SJSA1 (cell line): ENCODE measurements around the gene RMDN3. TPM values are rescaled to one million over a fixed set of nuclear protein-coding genes. Genes with fewer than 3 reads are reported as not detected.

Experiments used
- DNase-seq, 2 experiments: peaks; one replicate each; pipeline ENCODE4 v3.0.0-alpha.2; 2015 to 2020; ENCODE audit warnings: low spot score in 2 of 2, low read depth in 1 of 2
- H3K27ac ChIP-seq: fragments of 250-450 bp; sonication (Bioruptor Pico); 2 replicates; pipeline ENCODE4 v1.5.1; 2020; ENCODE audit warnings: mild to moderate bottlenecking, moderate library complexity
- H3K27me3 ChIP-seq: fragments of 250-450 bp; sonication (Bioruptor Pico); replicated peaks from 2 replicates; pipeline ENCODE4 v1.5.1; 2020; ENCODE audit warnings: mild to moderate bottlenecking, moderate library complexity
- H3K36me3 ChIP-seq: fragments of 250-450 bp; sonication (Bioruptor Pico); 2 replicates; pipeline ENCODE4 v1.5.1; 2020; ENCODE audit warnings: mild to moderate bottlenecking
- H3K4me1 ChIP-seq: fragments of 250-450 bp; sonication (Bioruptor Pico); replicated peaks from 2 replicates; pipeline ENCODE4 v1.6.1; 2021; ENCODE audit warnings: mild to moderate bottlenecking
- H3K4me3 ChIP-seq: fragments of 250-450 bp; sonication (Bioruptor Pico); 2 replicates; pipeline ENCODE4 v1.5.1; 2020; ENCODE audit warnings: mild to moderate bottlenecking
- H3K9me3 ChIP-seq: fragments of 250-450 bp; sonication (Bioruptor Pico); replicated peaks from 2 replicates; pipeline ENCODE4 v1.5.1; 2020; ENCODE audit warnings: mild to moderate bottlenecking
- total RNA-seq: library from RNA; depleted of rRNA; stranded (reverse); fragments of >200 nt; shearing (Covaris generic); gene quantifications from 2 replicates; pipeline ENCODE4 v1.2.3, GENCODE V29; 2014

RMDN3 gene
- total RNA-seq, 1 experiment from 2014 or later = 23.8 TPM

DNA sequence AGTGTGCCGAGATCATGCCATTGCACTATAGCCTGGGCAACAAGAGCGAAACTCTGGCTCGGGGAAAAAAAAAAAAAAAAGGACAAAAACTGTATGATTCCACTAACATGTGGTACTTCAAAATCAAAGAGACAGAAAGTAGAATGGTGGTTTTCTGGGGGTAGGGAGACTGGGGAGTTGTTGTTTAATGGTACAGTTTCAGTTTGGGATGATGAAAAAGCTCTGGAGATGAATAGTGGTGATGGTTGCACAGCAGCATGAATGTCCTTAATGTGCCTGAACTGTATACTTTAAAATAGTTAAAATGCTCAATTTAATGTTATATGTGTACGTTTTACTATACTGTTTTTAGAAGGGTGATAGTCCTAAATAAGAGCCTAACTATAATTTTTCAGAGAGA is 32.7 kb downstream of the RMDN3 start:
- no peaks in the 10 kb centered on the region for H3K9me3 ChIP-seq
- no peak overlapping the region for H3K27ac ChIP-seq
- no peak overlapping the region for H3K4me3 ChIP-seq
- H3K36me3 ChIP-seq = peaks cover 58% of the 10 kb centered on the region
- no peaks in the 10 kb centered on the region for H3K4me1 ChIP-seq
- no peak for DNase-seq
- no peaks in the 10 kb centered on the region for H3K27me3 ChIP-seq

DNA sequence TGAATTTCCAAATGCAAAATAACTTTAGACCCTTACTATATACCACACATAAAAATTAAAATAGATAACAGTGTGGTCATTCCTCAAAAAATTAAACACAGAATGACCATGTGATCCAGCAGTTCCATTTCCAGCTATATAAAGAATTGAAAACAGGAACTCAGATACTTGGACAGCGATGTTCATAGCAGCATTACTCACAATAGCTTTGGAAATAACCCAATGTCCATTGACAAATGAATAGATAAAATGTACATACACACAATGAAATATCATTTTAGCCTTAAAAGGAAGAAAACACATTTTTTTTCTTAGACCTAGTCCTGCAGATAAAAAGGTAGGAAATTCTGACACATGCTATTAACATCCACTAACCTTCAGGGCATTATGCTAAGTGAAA is 33.4 kb downstream of the RMDN3 start:
- no peaks in the 10 kb centered on the region for H3K9me3 ChIP-seq
- no peaks in the 10 kb centered on the region for H3K4me1 ChIP-seq
- no peak overlapping the region for H3K27ac ChIP-seq
- no peak for DNase-seq
- H3K4me3 ChIP-seq = no peak overlapping the region
- H3K36me3 ChIP-seq = peaks cover 63% of the 10 kb centered on the region
- no peaks in the 10 kb centered on the region for H3K27me3 ChIP-seq

DNA sequence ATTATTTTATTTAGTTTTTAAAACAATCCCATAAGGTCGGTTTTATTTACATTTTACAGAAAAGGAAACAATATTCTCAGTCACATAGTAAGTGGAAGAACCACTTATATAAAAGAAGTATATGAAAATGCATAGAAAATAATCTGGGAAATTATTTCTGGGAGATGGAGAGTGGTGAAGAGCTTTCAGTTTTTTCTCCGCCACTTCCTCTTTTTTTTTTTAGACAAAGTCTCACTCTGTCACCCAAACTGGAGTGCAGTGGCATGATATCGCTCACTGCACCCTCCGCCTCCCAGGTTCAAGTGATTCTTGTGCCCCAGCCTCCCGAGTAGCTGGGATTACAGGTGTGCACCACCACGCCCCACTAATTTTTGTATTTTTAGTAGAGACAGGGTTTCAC is 38.9 kb downstream of the RMDN3 start:
- peaks cover 75% of the 10 kb centered on the region for H3K36me3 ChIP-seq
- no peaks in the 10 kb centered on the region for H3K9me3 ChIP-seq
- no peaks in the 10 kb centered on the region for H3K4me1 ChIP-seq
- no peaks in the 10 kb centered on the region for H3K27me3 ChIP-seq
- no peak overlapping the region for H3K4me3 ChIP-seq
- H3K27ac ChIP-seq = no peak overlapping the region
- no peak for DNase-seq

DNA sequence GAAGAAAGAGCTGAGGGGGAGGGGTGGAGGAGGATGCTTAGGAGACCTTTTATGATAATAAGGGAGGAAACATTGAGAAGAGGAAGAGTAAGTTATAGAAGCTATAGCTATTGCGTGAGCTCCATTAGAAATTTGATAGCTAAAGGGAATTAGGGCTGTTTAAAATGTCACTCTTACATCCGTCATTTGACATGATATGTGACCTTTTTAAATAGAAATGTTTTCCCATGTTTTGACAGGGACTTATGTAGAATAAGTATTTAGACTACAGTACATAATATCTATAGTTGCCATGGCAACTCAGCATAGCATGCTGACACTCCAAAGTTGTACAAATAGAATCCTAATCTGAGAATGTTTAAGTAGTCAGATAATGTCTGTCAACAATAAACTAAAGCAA is 40.9 kb downstream of the RMDN3 start:
- no peaks in the 10 kb centered on the region for H3K4me1 ChIP-seq
- no peak overlapping the region for H3K27ac ChIP-seq
- no peak for DNase-seq
- no peaks in the 10 kb centered on the region for H3K9me3 ChIP-seq
- H3K27me3 ChIP-seq = no peaks in the 10 kb centered on the region
- H3K4me3 ChIP-seq = no peak overlapping the region
- H3K36me3 ChIP-seq = peaks cover 73% of the 10 kb centered on the region

DNA sequence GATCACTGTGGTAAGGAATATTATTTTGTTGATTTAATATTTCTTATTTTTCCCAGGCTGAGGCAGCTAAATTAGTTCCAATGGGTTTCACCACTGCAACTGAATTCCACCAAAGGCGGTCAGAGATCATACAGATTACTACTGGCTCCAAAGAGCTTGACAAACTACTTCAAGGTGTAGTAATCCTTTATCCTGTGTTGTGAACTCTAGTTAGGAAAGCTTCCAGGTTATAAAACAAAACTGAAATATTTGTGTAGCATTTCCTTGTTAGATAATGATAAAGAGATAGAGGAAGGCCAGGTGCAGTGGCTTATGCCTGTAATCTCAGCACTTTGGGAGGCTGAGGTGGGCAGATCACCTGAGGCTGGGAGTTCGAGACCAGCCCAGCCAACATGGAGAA is 48.9 kb downstream of the RMDN3 start:
- DNase-seq = no peak
- H3K27ac ChIP-seq = no peak overlapping the region
- no peaks in the 10 kb centered on the region for H3K4me1 ChIP-seq
- H3K27me3 ChIP-seq = no peaks in the 10 kb centered on the region
- H3K4me3 ChIP-seq = no peak overlapping the region
- H3K36me3 ChIP-seq = peaks cover 68% of the 10 kb centered on the region
- H3K9me3 ChIP-seq = no peaks in the 10 kb centered on the region

GRCh38 chr15:40702077-40702476 is 53.0 kb downstream of the RMDN3 start:
- Histone ChIP-seq H3K9me3 (no peaks in the 10 kb centered on the region), H3K36me3 (peaks cover 71% of the 10 kb centered on the region), H3K4me1 (no peaks in the 10 kb centered on the region), H3K27me3 (no peaks in the 10 kb centered on the region), H3K27ac (no peak overlapping the region), H3K4me3 (no peak overlapping the region)
- no peak for DNase-seq

DNA sequence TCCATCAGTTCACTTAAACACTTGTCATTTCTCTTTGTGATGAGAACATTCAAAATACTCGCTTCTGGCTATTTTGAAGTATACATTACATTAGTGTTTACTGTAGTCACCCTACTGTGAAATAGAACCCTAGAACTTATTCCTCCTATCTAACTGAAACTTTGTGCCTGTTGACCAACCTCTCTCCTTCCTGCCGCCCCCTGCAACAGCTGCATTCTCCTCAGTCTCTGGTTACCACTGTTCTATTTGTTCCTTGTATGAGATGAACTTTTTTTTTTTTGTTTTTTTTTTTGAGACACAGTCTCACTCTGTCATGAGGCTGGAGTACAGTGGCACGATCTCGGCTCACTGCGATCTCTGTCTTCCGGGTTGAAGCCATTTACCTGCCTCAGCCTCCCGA is 57.1 kb downstream of the RMDN3 start:
- peaks cover 11% of the 10 kb centered on the region for H3K4me1 ChIP-seq
- no peaks in the 10 kb centered on the region for H3K9me3 ChIP-seq
- H3K36me3 ChIP-seq = peaks cover 61% of the 10 kb centered on the region
- H3K4me3 ChIP-seq = no peak overlapping the region
- no peak overlapping the region for H3K27ac ChIP-seq
- no peaks in the 10 kb centered on the region for H3K27me3 ChIP-seq
- no peak for DNase-seq

GRCh38 chr15:40696228-40696627 is 58.8 kb downstream of the RMDN3 start:
- H3K36me3 ChIP-seq = peaks cover 49% of the 10 kb centered on the region
- no peaks in the 10 kb centered on the region for H3K27me3 ChIP-seq
- no peak overlapping the region for H3K27ac ChIP-seq
- no peaks in the 10 kb centered on the region for H3K9me3 ChIP-seq
- peaks cover 11% of the 10 kb centered on the region for H3K4me1 ChIP-seq
- peak overlapping the region; percentile 88 for H3K4me3 ChIP-seq
- DNase-seq = no peak

DNA sequence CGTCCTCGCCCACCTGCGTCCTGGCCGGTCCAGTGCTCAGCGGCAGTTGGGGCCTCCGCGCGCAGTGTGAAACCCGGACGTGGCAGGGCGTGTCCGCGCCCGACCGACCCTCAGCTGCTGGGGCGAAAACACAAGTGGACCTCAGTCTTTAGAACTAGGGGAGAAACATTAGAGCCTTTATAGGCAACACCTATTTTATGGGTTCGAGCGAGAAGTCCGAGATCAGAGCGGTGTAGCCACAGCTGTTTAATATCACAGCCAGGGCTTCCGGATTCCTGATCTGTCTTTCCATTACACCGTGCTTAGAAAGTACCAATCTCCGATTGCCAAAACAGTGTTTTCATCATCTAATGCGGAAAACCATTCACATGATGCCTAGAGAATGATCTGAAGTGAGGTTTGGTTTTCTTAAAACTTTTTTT is 59.6 kb downstream of the RMDN3 start:
- H3K27ac ChIP-seq = peak overlapping the region; percentile 88
- peaks cover 11% of the 10 kb centered on the region for H3K4me1 ChIP-seq
- DNase-seq = peak in 1 of 2 experiments; percentile 62
- no peaks in the 10 kb centered on the region for H3K9me3 ChIP-seq
- peaks cover 44% of the 10 kb centered on the region for H3K36me3 ChIP-seq
- H3K4me3 ChIP-seq = peak overlapping the region; percentile 88
- H3K27me3 ChIP-seq = no peaks in the 10 kb centered on the region

DNA sequence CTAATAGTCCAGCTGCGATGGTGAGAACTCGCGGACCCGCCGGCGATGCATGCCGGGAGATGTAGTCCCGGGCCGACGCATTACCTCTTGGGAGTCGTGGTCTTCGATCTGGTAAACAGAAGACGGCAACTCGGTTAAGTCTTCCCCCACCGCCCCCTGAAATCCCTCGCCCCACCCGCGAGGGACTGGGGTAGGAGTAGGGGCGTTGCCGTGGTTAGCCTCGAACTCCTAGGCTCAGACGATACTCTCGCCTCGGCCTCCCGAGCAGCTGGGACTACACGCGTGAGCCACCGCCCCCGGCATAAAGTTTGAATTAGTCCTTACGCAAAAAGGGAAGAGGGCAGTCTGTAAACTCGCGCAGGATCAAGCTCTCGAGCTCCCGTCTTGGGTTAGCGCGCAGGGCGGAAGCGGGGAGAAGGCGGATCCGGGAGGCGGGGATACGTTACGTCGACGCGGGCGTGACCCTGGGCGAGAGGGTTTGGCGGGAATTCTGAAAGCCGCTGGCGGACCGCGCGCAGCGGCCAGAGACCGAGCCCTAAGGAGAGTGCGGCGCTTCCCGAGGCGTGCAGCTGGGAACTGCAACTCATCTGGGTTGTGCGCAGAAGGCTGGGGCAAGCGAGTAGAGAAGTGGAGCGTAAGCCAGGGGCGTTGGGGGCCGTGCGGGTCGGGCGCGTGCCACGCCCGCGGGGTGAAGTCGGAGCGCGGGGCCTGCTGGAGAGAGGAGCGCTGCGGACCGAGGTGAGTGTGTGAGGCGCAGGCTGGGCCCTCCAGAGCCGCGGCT is 60.2 kb downstream of the RMDN3 start, which contains the start of gene RAD51:
Gene RAD51 (plus strand): TSS at position 487 of the 781 bp plus-strand sequence. CDS start 3,585 bp downstream, outside the sequence.
- peak; percentile 92 to 96 for DNase-seq

DNA sequence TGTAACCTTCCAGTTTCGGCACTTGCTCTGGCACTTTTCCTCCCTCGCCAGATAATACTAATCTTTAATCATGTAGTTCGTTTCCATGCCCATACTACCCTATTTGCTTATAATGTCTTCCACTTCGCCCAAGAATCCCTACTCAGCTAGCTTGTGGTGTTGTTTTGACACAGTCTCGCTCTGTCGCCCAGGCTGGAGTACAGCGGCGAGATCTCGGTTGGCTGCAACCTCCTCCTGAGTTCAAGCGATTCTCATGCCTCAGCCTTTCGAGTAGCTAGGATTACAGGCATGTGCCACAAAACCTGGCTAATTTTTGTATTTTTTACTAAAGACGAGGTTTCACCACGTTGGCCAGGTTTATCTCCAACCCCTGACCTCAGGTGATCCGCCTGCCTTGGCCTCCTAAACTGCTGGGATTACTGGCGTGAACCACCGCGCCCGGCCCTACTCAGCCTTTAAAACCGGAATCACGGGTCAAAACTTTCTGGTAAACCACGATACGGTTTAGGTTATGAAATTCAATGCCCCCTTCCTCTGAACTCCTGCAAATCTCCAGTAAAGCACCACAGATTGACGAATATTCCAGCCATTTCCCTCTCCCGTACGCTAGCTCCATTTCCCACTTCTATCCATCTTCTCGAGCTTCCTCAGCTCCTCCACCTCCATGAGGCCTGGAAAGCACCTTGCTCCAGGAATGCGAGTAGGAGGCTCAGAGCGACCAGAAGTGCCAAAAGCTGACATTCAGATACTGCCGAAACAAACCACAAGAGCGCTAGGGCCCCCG is 61.0 kb downstream of the RMDN3 start:
- no peaks in the 10 kb centered on the region for H3K27me3 ChIP-seq
- H3K36me3 ChIP-seq = peaks cover 30% of the 10 kb centered on the region
- peaks cover 11% of the 10 kb centered on the region for H3K4me1 ChIP-seq
- H3K9me3 ChIP-seq = no peaks in the 10 kb centered on the region
- peak overlapping the region; percentile 88 for H3K27ac ChIP-seq
- H3K4me3 ChIP-seq = peak overlapping the region; percentile 88
- no peak for DNase-seq

More for the DNA sequence above, 60.2 kb downstream of the RMDN3 start, which contains the start of gene RAD51:
- Histone ChIP-seq H3K27me3 (no peaks in the 10 kb centered on the region), H3K36me3 (peaks cover 38% of the 10 kb centered on the region), H3K27ac (peak within 1 kb of the TSS; percentile 88), H3K9me3 (no peaks in the 10 kb centered on the region), H3K4me1 (peaks cover 11% of the 10 kb centered on the region), H3K4me3 (peak within 1 kb of the TSS; percentile 88)

DNA sequence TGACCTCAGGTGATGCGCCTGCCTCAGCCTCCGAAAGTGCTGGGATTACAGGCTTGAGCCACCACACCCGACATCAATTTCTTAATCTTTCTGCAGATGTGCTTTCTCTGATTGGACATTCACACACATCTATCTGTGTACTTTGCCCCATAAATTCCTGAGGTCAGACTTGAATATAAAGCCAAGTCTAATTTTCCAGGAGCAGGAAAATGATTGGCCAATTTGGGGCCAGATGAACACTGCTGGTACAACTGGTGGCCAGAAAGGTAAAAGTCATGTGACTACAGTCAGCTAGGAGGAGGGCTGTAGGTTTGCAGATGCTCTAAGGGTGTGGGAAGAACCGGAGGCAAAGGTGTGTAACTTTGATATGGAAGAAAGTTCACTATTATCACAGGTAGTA is 63.3 kb downstream of the RMDN3 start:
- Histone ChIP-seq H3K36me3 (peaks cover 16% of the 10 kb centered on the region), H3K4me3 (no peak overlapping the region), H3K4me1 (peaks cover 11% of the 10 kb centered on the region), H3K27me3 (no peaks in the 10 kb centered on the region), H3K27ac (no peak overlapping the region), H3K9me3 (no peaks in the 10 kb centered on the region)
- no peak for DNase-seq

GRCh38 chr15:40688932-40689799 is 65.9 kb downstream of the RMDN3 start:
- no peaks in the 10 kb centered on the region for H3K9me3 ChIP-seq
- H3K27ac ChIP-seq = no peak overlapping the region
- no peak overlapping the region for H3K4me3 ChIP-seq
- no peaks in the 10 kb centered on the region; the same call in 1 of the 2 replicates for H3K36me3 ChIP-seq
- peaks cover 5% of the 10 kb centered on the region for H3K4me1 ChIP-seq
- no peak for DNase-seq
- no peaks in the 10 kb centered on the region for H3K27me3 ChIP-seq
